ENCODE measurements around the gene LRP8.
A peak's percentile ranks its signal among the peaks of the same experiment; 100 is the strongest.

The LRP8 gene

DNA sequence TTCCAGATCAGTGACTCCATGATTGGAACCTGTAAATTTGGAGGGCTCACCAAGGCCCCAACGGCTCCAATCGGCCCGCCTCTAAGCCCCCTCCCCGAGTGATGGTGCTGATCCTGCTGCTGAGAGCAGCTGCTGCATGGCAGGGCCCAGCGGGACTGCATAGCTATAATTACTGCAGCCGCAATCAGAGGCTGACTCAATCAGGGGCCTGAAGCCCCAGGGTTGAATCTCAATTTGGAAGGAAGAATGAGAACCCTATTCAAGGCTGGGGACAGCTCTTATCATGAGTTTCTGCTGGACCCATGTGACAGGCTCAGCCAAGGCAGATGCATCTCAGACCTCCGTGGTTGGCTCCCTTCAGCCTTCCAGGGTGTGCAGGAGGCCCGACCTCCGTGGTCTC lies 46.7 kb downstream of the LRP8 start:
- no peak for DNase-seq (ENCODE audit: low read depth)

DNA sequence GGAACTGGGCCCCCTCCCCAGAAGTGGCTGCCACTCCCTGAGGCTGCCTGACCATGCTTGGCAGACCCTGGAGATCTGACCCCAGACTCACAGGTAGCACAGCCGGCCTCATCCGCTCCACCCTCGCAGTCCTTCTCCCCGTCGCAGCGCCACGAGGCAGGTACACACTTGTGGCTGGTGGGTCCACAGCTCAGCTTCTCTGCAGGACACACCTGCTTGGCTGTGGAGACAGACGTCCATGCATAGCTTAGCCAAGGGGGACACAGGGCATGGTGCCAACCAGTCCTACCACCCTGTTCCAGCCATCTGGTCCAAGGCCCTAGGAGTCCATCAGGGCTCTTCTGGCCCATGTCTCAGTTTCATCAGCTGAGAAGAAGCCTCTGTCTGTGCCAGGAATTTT lies 47.4 kb downstream of the LRP8 start:
- DNase-seq (ENCODE audit: low read depth) = no peak

DNA sequence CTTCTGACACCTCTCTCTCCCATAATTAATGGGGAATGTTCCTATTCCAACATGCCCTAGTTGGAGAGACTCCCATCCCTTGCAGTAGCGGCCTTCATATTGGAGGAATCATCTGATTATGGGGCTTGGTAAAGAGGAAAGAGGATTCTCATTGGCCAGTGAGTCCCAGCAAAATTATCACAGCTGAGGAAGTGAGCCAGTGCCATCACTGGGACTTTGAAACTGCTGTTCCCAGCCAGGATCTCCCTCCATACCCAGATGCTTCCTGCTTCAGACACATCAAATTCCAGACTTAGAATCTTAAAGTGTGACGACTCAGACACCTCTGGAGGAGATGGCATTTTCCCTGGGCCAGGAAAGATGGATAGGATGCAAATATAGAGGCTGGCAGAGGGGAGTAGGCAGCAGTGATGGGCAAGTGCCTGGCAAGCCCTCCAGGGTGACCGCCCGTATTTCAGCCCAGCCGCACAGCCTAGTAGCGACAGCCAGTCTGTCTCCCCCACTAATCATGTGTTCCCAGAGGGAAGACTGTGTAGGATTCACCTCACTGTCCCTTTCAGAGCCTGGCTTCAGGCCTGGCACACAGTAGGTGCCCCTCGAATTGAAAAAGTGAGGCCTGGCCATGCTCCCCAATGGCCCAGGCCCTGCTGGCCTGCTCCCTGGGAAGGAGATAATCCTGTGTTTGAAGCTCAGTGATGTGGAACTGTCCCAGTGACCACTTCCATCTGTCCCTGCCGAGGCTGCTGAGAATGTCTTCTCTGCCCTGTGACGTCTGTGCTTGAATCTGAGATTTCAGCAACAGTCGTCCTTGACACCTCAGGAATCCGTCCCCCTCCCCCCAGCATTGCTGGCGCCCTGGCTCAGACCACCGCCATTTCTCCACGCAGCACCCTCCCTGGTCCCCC lies 48.3 kb downstream of the LRP8 start:
- no peak for DNase-seq (ENCODE audit: low read depth)

DNA sequence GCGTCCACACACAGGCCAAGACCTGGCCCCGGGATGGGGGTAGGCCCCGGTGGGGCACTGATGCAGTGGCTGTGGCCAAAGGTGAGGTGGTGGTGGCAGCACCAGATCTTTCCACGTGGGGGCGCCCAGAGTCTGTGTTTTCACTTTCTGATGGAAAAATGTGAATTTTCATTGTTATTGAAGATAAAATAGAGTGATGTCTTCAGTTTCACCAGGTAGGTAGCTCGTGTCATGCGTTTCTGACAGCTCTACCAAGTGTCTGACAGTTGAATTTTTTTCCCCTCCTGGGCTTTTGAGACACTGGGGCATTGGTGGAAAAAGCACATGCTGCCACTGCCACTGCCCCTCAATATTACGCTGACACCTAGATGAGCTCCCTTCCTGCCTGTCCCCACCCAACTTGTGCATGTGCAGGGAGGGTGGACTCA lies 49.6 kb downstream of the LRP8 start:
- DNase-seq (ENCODE audit: low read depth) = peak; percentile 45

DNA sequence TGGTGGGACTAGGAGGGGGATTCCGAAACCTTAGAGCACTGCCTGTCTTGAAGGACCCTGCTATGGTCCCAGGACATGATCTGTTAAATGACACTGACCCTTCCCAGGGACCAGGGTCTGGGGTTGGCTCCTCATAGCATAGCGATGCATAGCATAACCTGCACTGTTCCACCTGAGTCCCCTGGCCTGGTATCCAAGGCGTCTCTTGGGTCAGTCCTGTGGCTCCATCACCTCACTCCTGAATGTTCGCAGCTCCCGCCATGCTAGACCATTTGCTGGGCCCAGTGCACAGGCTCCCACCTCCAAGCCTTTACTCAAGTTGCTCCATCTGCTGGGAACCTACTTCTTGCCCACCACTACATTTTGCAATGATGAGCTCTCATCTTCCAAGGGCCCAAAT lies 50.5 kb downstream of the LRP8 start:
- DNase-seq (ENCODE audit: low read depth) = no peak

DNA sequence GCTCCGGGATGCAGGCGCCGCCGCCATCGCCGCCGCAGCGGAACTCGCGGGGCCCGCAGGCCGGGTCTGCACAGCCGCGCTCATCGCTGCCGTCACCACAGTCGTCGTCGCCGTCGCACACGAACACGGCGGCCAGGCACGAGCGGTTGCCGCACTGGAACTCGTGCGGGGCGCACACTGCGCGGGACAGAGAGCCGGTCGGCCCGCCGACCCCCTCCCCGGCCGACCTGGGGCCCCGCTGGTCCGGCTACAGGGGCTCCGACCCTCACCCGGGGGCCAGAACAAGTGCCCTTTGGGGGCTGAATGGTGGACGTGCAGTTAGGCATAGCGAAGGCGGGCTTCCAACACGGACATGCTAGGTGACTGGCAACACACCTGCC lies 51.0 kb downstream of the LRP8 start:
- no peak for DNase-seq (ENCODE audit: low read depth)

DNA sequence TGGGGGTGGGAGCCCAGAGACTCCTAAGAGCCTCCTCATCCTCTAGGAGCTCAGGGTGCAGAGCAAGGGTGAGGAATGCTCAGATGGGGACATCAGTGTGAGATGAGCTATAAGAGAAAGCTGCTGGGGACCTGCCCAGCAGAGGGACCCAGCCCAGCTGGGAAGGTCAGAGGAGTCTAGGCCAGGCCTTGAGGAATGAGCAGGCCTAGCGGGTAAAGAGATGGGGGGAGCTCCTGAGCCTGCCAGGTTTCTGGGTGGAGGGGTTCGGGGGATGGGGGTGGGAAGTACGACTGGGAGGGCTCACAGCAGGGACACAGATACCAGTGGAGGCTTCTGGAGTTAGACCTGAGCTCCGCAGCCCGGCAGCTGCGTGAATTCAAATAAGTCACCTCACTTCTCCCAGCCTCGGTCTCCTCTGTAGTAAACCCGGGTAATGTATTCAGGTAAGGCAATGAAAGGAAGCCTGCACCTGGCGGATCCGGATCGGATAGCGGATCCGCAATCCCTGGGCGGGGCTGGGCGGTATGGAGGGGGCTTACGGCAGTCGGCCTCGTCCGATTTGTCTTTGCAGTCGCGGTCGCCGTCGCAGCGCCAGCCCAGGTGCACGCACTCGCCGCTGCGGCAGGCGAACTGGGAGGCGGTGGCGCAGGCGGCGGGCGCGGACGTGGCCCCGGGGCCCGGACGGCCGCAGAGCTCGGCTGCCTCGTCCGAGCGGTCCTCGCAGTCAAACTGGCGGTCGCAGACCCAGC lies 51.5 kb downstream of the LRP8 start:
- no peak for DNase-seq (ENCODE audit: low read depth)

DNA sequence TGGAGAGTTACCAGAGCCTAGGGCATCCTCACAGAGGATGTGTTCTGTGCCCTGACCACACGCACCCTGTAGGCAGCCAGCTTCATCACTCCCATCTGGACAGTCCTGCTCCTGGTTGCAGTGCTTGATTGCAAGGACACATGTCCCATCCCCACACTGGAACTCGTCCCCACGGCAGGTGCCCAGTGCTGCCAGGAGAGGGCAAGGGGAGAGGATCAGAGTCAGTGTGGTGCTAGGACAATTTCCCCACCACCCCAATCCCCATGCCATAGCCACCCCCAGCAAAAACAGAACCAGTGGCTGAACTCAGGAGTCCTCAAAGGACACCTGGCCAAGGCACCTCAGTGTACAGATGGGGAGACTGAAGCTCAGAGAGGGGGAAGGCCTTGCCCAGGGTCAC lies 52.3 kb downstream of the LRP8 start:
- DNase-seq (ENCODE audit: low read depth) = no peak

DNA sequence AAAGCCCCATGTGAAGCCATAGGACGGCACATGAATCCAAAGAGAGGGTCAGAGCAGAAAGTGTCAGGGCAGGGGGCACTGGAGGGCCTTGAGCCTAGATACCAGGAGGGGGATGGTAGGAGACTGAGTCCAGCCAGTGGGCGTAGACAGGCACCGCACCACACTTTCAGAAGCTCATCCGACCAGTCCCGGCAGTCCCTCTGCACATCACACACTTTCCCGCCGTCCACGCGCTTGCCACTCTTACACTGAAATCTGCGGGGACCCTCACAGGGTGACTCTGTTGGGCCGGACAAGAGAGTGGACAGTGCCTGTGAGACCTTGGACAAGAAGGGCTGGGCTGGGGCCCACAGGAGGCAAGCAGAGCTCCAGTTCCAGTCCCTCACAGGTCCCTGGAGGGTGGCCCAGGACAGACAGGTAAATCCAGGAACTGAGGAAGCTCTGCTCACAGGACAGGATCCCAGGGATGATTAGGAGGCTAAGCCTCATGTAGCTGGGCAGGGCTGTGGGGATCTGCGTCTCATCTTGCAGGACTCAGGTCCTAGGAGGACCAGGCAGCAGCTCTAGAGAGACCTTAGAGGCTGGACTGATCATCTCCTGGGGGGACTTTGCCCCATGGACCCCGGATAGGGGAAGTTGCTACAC lies 53.2 kb downstream of the LRP8 start:
- DNase-seq (ENCODE audit: low read depth) = no peak

DNA sequence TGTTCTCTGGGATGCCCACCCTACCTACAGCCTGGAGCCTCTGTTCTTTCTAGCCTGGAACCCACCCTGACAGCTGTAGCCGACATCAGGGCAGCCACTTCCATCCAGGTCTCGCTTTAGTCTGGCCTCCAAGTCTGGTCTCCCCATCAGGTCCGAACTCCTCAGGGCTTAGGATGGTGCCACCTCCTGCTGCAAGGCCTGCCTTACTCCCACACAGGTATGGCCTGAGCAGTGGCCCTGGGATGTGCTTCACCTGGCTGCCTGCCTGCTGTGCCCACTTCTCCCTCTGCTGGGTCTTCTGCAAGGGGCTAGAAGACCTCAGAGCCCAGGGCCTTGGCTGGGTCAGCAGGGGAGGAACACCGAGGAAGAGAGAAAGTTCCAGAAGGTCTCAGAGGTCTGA lies 53.8 kb downstream of the LRP8 start:
- DNase-seq (ENCODE audit: low read depth) = no peak

DNA sequence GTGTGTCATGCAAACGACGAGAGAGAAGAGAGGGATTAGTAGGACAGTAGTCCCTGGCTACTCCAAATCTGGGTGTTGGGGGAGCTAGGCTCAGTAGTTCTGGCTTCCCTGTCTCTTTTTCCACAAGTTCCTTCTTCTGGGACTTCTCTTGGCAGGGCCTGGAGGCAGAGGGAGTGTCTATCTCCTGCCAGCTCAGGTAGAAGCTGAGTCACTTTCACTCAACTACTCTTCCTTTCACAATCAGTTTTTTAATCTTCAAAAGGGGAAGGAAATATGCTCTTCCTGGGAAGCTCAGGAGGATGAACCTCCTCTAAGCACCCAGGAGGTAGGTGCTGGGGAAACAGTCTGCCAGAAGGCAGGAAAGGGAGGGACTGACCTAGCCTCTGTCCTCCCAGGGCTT lies 54.3 kb downstream of the LRP8 start:
- no peak for DNase-seq (ENCODE audit: low read depth)

DNA sequence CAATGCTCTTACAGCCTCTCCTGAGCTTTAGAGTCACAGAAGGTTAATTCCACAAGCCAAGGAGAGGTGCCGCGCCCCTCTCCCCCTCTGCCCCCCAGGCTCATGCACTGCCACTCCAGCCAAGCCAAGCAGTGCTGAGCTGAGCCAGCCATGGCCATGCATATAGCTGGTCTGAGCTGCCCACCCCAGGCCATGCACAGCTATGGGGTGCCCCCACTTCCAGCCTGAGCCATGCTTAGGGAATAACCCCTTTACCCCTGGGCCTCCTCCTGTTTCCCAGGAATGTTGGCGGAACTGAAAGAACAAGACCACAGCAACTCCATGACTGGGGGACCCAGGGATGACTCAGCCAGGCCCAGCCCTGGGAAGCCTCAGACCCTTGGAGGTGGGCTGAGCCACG lies 55.5 kb downstream of the LRP8 start:
- no peak for DNase-seq (ENCODE audit: low read depth)

DNA sequence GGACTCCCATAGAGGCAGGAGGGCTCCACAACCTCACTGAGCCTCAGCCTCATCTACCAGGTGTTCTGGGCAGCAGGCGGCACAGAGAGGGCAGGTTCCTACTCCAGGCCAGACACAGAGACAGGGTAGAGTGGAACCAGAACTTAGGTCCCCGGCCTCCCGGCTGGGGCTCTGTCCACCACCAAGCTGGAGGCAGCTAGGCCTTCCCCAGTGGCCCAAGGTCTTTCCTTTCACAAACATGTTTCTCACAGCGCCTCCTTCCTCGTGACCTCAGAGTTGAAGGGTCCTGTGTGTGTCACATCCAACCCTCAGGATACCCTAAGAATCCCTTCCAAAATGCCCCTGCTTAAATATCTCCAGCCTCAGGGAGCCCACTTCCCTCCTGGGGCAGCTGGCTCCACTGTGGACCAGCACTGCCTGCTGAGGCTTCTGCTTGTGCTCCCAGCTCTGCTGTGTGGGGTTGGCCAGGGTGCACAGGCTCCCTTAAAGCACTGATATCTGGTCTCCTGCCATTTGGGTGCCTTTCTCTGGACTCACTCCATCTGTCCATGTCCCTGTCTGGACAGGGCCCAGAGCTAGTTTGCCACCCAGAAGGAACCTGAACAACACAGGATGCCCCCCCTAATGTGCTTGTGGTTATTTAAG lies 56.3 kb downstream of the LRP8 start:
- no peak for DNase-seq (ENCODE audit: low read depth)

DNA sequence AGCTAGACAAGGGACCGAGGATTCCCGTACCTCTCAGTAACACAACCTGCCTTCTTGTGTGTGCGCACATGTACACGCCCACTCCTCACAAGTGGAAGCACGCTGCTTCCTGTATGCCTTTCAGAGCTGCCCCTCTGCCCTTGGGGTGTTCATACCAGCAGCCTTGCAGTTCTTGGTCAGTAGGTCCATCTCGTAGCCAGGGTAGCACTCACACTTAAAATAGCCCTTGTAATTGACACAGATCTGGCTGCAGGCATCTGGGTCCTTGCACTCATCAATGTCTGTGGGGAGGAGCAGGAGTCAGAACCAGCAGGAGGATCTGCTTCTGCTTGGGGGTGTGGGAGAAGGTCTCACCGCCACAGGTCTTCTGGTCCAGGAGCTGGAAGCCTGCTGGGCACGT lies 57.0 kb downstream of the LRP8 start:
- no peak for DNase-seq (ENCODE audit: low read depth)

DNA sequence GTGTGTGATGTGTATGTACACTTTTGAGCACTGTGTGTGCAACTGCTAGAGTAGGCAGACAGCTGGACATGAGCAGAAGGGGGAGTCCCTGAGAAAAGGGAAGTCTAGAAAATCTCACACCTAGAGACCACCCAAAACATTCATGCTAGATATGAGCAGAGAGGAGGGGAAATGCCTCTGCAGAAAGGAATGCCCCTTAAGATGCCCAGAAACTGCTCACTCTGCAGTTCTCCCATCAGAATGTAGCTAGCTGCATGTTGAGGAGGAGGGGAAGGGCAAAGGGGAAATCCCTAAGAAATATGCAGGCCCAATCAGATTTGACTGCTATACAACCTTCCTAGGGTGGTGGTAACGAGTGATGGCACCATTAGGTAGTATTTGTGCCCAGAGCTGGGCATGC lies 57.8 kb downstream of the LRP8 start:
- no peak for DNase-seq (ENCODE audit: low read depth)

DNA sequence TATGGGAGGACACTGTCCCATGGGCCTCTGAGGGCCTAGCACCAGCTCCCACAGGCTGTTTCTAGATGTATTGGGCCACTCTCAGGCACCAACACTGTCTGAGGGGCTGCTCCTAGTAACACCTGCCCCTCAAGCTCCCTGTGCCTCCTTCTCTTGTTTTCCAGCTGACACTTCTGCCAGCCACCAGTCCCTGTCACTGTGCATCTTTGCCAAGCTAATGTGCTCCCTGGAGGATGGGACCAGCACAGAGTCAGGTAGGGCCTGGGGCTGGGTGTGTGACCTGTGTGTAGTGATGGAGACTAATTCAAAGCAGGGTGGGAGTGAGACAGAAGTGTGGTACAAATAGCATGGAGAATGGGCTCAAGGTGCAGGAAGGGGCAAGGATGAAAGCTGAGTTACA lies 60.1 kb downstream of the LRP8 start:
- no peak for DNase-seq (ENCODE audit: low read depth)

DNA sequence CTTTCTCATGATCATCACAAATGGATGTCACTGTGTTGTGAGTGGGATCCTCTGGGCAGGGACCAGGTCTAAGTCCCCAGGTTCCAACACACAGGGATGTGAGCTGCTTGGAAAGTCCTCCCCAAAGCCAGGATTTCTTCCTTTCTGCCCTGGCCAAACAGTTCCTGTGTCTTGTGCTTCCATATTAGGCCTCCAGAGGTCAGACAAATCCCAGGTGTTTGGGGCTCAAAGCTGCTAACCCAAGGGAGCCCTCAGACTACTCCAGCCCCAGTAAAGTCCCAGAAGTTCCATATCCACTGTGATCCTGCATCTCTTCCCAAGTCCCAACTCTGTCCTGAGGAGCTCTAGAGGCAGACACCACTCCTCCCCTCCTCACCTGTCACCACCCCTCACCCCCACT lies 61.8 kb downstream of the LRP8 start:
- DNase-seq (ENCODE audit: low read depth) = no peak

DNA sequence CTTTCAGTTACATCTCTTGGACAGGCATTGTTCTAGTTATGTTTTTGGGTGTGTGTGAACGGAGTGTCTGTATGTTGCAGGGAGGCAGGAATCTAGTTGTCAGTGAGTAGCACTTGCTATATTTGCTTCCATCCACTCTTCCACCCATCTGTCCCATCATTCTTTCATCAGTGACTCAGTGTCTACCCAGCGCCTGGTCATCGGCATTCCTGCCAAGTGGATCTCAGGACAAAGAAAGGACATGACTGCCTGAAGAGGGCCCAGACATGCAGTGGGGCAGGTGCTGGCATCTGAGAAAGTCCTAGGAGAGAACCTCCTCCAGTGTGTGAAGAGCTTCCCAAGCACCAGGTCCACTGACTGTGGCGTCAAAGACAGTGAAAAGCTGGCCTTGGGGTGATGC lies 62.3 kb downstream of the LRP8 start:
- DNase-seq (ENCODE audit: low read depth) = no peak

DNA sequence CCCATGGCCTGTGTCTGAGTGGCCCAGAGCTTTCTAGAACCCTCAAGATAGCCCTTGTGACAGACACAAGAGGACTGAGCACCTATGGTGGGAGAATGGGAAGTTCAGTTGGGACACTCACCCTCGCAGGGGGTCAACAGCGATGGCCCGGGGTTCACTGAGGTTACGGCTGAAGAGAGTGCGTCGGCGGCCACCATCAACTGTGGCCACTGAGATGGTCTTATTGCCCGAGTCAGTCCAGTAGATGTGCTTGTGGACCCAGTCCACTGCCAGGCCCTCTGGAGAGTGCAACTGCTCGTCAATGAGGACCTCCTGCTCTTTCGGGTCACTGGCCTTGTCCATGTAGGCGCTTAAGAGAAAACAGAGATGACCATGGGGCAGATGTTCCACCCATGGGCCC lies 63.8 kb downstream of the LRP8 start:
- DNase-seq (ENCODE audit: low read depth) = no peak

DNA sequence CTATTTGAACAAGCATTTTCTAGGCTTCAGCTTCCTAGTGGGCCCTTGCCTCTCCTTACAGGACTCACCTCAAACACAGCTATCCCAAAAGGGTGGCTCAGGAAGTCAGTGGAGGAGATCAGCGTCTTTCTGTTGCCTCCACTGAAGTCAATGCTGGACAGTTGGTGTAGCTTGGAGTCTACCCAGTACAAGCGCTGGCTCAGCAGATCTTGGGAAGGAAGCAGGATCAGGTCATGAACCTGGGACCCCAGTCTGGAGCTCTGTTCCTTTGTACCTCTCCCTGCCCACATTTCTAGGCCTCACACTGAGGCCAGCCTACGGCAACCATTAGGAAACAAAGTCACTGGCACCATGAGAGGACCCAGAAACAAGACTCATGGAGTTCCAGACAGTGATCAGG lies 65.9 kb downstream of the LRP8 start:
- DNase-seq (ENCODE audit: low read depth) = no peak

DNA sequence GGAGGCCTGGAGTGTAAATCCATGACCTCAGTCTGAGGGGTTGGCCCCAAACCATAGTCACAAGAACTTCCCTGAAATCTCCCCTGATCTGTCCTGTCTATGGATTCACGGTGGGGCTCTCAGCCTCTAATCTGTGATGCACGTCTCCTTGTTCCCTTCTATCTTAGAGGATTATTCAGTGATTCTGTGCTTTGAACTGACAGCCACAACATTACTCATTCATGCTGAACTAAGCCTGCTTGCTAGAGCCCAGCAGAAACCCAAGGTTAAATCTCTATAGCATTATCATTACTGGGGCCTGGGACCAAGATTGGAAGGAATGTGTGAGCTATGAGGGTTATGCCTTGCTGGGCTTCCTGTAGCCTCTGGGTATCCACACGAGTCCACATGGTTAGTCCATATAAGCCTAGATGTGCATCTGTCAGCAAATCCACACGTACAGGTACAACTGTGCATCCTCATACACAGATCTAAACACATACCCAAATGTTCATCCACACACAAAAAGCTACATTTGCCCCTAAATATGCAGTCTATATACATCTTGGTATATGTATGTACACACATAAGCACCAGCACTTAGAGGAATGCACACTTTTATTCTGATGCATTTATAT lies 67.1 kb downstream of the LRP8 start:
- DNase-seq (ENCODE audit: low read depth) = no peak

DNA sequence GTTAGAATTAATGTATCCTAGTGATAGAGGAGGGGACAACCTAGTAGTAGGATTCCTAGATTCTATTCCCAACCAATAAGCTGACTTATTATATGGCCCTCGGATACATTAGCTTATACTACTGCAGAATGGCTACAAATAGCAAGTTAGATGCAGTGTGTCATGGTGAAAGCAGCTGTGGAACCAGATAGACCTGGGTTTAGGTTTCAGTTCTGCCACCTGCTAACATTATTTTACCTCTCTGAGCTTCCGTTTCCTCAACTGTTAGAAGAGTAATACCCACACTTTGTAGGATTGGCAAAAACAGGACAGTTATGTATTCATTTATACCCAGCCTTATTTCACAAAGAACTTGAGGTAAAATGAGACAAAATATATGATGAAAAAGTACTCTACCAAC lies 67.9 kb downstream of the LRP8 start:
- DNase-seq (ENCODE audit: low read depth) = no peak

Data from stimulated activated CD8-positive, alpha-beta memory T cell treated with anti-CD3 and anti-CD28 coated beads, Interleukin-4, amount 100 ng/mL, for 24 hours (primary cell).